GM12801 (cell line): ENCODE results near the gene CNTNAP2.

Experiments
- TF ChIP-seq, protein P1 (sequence below): IDR thresholded peaks from one replicate; pipeline ENCODE4 v1.5.1; 2011; ENCODE audit warnings: control low read depth; ENCODE audit not compliant: insufficient read length; ENCODE audit errors: extremely low read depth

The CNTNAP2 gene

DNA sequence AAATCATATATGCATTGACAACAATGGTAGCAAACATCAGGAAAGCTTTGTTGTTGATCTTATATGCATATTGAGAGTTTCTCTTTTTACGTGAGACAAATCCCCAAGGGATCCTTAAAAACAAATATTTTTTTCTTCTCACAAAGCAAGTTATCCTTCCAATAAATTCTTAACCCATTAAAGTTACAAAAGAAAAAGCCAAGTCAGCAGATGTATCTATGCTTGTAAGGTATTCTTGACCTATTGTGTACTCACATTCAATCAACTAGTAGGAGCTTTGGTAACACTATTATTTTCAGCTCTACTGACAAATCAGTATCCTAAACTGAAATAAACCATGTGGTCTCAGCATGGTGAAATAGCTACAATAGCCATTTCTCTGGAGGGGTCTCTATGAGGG lies 586.3 kb downstream of the CNTNAP2 start:
- TF ChIP-seq, protein P1, sequence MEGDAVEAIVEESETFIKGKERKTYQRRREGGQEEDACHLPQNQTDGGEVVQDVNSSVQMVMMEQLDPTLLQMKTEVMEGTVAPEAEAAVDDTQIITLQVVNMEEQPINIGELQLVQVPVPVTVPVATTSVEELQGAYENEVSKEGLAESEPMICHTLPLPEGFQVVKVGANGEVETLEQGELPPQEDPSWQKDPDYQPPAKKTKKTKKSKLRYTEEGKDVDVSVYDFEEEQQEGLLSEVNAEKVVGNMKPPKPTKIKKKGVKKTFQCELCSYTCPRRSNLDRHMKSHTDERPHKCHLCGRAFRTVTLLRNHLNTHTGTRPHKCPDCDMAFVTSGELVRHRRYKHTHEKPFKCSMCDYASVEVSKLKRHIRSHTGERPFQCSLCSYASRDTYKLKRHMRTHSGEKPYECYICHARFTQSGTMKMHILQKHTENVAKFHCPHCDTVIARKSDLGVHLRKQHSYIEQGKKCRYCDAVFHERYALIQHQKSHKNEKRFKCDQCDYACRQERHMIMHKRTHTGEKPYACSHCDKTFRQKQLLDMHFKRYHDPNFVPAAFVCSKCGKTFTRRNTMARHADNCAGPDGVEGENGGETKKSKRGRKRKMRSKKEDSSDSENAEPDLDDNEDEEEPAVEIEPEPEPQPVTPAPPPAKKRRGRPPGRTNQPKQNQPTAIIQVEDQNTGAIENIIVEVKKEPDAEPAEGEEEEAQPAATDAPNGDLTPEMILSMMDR = no peak

GRCh38 chr7:146709451-146710027 lies 592.9 kb downstream of the CNTNAP2 start:
- TF ChIP-seq, protein P1 = no peak

DNA sequence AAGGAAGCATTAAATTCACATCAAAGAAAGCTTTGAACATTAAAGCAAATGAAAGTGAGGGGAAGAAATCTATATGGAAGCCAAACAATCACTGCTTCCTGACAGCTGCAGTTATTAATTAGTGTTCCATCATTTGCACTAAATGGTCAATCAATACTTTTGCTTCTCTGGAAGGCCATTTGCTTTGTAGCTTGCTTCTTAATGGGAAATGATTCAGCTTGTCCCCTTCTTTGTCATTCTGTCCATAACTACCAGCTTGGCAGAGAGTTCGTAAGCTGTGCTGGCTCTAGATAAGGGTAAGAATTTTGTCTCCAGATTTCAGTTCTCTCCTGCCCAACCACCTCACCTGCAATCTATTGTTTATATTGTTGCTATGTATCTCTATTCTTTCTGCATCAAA lies 596.6 kb downstream of the CNTNAP2 start:
- TF ChIP-seq, protein P1 = no peak

- TF ChIP-seq, protein P1 = no peak
Observed at GRCh38 chr7:146713934-146714333, 597.3 kb downstream of the CNTNAP2 start.

GRCh38 chr7:146720195-146720594 lies 603.6 kb downstream of the CNTNAP2 start:
- TF ChIP-seq, protein P1 = no peak

DNA sequence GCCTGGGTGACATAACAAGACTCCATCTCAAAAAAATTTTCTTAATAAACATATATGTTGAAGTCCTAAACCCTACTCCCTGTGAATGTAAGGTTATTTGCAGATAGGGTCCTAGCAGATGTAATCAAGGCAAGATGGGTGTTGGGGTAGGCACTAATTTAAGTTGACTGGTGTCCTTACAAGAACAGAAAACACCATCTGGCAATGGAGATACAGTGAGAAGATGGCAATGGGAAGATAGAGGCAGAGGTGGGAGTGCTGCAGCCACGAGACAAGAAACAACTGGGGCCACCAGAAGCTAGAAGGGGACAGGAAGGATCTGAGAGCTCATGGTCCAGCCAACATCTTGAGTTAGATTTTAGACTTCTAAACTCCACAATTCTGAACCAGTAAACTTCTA lies 606.4 kb downstream of the CNTNAP2 start:
- TF ChIP-seq, protein P1 = no peak

DNA sequence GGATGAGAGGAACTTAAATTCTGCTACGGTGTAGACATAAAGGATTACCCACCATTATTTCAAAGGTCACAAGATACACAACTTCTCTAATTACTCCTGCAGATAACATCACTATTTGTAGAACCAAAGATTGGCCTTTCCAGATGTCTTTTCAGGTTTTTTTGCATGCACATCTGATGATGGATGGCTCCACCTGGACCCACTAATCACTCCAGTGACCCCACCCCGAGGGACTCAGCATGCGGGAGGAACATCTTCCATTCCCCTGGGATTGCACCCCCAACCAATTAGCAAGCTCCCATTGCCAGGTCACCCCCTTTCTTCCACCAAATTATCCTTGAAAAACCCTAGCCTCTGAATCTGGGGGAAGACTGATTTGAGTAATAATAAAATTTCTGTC lies 608.9 kb downstream of the CNTNAP2 start:
- TF ChIP-seq, protein P1 = no peak

- TF ChIP-seq, protein P1 = no peak
Observed at GRCh38 chr7:146728141-146728540, 611.5 kb downstream of the CNTNAP2 start.
